GM18951 (cell line): ENCODE measurements around the gene FGF14.

Source experiments
- POLR2A ChIP-seq: IDR thresholded peaks from 4 replicates; pipeline ENCODE4 v1.6.1; 2011; ENCODE audit warnings: mild to moderate bottlenecking; ENCODE audit not compliant: insufficient read length, insufficient read depth; ENCODE audit errors: extremely low read depth
- in situ Hi-C: fragments of 300-500 bp; cut with MboI; formaldehyde crosslinking; loops from one replicate; pipeline ENCODE4 v1.12.0; 2022; ENCODE audit warnings: low sequenced_read_pairs, mixed read lengths, inconsistent platforms; ENCODE audit not compliant: unreplicated experiment

FGF14 gene

GRCh38 chr13:102244607-102245227, 157.1 kb downstream of the FGF14 start:
- no peak for TF ChIP-seq POLR2A
- in situ Hi-C loops: no loop called here

DNA sequence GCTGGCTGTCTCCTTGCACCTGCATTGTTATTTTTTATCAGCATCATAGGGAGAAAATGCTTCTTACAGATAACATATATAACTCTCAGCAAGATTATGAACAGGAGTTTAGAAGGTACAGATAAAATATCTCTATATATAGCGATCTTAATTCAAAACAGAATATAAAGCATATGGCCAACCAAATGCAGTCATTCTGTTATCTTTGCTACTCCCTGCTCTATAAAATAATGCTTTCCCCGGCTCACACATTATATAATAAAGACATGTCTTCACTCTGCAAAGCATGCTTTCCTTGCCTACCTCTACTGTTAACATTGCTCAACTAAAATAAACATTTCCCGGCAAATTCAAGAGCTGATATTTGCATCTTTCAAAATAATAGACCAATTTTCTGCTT, 161.7 kb downstream of the FGF14 start:
- in situ Hi-C loops: no loop called here
- no peak for TF ChIP-seq POLR2A

DNA sequence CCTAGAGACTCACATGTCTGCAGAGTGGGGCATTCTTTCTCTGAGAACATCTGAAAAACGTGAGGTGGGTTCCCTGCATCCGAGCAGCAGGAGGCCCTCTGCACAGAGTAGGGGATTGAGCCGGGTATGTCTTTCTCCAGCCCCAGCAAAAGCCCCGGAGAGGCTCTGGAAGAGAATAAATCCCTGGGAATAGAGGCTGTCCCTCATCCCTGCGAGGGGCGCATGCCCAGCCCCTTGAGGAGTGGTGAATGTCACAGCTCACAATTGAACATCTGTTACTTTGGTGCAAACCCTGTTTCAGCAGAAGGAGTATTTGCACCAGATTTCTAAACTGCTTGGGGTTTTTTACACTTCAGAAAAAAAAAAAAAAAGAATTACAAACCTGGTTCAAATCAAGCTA, 164.6 kb downstream of the FGF14 start:
- TF ChIP-seq POLR2A: no peak
- in situ Hi-C loops: no loop called here

GRCh38 chr13:102236830-102237229, 165.0 kb downstream of the FGF14 start:
- TF ChIP-seq POLR2A: no peak
- in situ Hi-C loops: no loop called here

GRCh38 chr13:102236341-102236740, 165.5 kb downstream of the FGF14 start:
- in situ Hi-C loops: no loop called here
- no peak for TF ChIP-seq POLR2A

DNA sequence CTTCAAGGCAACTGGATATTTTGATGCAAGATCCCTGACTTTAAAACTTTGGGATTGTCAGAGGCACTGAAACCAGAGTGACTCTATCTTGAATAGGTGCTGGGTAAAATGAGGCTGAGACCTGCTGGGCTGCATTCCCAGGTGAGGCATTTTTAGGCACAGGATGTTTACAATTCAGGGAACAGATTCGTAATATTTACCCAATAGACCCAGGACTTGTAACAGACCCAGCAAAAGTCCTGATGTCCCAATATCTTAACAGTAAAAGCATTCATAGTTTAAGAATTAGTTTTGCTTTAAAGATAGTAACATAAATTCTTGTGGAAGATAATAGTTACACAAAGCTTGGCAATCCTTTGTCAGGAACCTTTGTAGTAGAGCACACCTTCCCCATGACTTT, 166.2 kb downstream of the FGF14 start:
- in situ Hi-C loops: no loop called here
- TF ChIP-seq POLR2A: no peak

GRCh38 chr13:102234618-102235017, 167.2 kb downstream of the FGF14 start:
- no peak for TF ChIP-seq POLR2A
- in situ Hi-C loops: no loop called here

GRCh38 chr13:102233566-102234208, 168.2 kb downstream of the FGF14 start:
- no peak for TF ChIP-seq POLR2A
- in situ Hi-C loops: no loop called here

GRCh38 chr13:102231479-102231878, 170.4 kb downstream of the FGF14 start:
- in situ Hi-C loops: no loop called here
- TF ChIP-seq POLR2A: no peak

DNA sequence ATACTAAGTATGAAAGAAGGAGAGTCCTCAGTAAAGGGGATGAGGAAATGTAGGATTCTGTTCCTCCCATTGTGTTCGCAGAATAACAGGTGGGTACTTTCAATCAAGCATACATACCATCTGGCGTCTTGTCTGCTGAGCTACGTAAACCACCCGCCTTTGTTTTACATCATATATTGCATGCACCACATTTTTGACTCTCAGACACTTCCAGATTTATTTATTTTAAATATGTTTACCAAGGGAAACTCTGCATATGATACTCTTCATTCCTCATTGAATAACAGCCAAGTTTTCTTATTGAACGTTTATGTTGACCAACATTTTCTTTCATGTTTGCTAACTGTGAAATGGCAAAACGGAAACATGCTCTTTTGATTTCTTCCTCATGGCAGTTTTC, 174.1 kb downstream of the FGF14 start:
- no peak for TF ChIP-seq POLR2A
- in situ Hi-C loops: no loop called here

GRCh38 chr13:102226591-102226990, 175.3 kb downstream of the FGF14 start:
- in situ Hi-C loops: no loop called here
- no peak for TF ChIP-seq POLR2A

DNA sequence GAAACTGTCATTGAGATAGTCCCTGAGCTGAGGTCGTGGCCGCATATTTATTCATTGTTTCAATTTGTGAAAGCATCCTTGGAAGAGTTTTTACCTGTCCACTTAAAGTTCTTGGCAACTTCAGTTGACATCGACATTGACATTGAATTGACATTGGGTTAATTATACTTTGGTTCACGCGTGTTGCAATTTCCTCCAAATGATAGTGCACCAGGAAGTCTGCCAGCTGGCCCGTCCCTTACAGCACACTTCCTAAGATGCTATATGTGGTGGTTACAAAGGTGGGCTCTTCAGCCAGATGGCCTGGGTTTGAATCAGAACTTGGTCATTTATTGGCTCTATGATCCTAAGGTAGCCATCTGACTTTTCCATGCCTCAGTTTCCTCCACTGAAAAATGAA, 176.0 kb downstream of the FGF14 start:
- in situ Hi-C loops: no loop called here
- no peak for TF ChIP-seq POLR2A

- TF ChIP-seq POLR2A: no peak
- in situ Hi-C loops: no loop called here
Observed at GRCh38 chr13:102220681-102221228, 181.1 kb downstream of the FGF14 start.

DNA sequence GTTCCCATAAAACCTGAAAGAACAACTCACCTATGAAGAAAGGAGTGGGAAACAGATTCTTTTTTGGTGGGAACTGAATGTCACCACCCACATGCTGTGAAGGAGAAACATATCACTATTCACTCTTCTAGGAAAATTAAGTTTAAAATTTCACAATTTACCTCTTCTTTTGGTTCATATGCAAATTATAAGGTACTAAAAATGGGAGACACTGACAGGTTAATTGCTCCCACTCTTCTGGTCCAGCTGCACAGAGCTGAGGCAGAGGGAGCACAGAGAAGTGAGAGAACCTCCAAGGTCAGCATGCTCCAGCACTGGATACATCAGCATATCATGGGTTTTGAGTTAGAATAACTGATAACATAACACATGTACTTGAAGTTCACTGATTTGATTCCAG, 186.9 kb downstream of the FGF14 start:
- in situ Hi-C loops: no loop called here
- TF ChIP-seq POLR2A: no peak

DNA sequence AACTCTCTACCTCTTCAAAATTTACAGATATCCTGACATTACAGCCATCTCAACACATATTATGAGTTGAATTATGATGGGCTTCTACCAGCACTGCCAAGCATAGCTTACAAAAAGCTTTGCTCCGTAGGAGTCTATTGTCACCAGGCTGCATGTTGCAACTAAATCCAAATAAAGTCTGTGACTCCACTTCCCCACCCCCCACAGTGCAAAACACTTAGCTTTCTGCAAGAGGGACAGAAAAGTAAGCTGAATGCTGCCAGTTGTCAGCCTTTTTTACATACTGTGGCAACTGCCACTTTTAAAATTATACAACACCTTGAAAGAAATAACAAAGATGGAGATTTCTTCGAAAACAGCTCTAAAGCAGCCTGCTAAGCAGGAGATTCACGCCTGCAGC, 189.1 kb downstream of the FGF14 start:
- no peak for TF ChIP-seq POLR2A
- in situ Hi-C loops: no loop called here

DNA sequence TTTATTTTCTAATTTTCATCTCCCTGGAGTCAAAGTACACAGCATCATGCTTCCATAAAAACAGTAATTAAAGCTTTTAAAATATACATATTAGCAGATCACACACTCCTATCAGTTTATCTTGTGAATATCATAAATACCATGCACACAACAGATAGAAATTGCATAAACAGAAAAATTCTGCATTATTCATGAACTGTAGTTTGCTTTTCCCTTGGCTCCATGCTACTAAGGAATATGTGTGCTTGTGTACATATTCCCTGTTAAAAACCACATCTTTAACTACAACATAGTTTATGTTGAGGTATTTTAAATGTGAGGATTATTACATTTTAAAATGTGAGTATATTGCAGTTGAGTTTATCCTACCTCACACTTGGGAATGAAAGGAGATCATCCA, 193.5 kb downstream of the FGF14 start:
- in situ Hi-C loops: no loop called here
- TF ChIP-seq POLR2A: no peak
